ENCODE results near the gene CDH22.

The CDH22 gene

DNA sequence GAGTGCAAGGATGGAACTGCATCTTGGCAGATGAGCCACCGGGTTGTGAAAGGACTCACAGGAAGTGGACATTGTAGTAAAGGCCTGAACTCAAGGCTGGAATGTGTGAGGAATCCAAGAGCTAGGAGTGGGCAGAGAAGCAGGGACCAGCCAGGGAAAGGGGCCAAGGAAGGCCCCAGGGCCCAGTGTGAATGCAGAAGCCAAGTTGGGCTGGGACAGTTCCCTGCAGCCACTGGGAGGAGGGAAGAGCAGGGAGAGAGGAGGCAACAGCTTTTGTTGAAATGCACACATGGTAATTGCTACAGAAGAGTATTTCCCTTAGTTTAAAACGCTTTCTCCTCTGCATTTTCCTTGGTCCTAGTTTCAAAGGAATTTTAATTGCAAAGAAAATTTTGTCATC lies 34.6 kb downstream of the CDH22 start:
- TF ChIP-seq ZFX (IDR thresholded peaks at IDR 0.05), result no peak
- TF ChIP-seq, protein P1, sequence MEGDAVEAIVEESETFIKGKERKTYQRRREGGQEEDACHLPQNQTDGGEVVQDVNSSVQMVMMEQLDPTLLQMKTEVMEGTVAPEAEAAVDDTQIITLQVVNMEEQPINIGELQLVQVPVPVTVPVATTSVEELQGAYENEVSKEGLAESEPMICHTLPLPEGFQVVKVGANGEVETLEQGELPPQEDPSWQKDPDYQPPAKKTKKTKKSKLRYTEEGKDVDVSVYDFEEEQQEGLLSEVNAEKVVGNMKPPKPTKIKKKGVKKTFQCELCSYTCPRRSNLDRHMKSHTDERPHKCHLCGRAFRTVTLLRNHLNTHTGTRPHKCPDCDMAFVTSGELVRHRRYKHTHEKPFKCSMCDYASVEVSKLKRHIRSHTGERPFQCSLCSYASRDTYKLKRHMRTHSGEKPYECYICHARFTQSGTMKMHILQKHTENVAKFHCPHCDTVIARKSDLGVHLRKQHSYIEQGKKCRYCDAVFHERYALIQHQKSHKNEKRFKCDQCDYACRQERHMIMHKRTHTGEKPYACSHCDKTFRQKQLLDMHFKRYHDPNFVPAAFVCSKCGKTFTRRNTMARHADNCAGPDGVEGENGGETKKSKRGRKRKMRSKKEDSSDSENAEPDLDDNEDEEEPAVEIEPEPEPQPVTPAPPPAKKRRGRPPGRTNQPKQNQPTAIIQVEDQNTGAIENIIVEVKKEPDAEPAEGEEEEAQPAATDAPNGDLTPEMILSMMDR (conservative IDR thresholded peaks at IDR 0.05), result no peak
- no peak overlapping the region for H3K27ac ChIP-seq

DNA sequence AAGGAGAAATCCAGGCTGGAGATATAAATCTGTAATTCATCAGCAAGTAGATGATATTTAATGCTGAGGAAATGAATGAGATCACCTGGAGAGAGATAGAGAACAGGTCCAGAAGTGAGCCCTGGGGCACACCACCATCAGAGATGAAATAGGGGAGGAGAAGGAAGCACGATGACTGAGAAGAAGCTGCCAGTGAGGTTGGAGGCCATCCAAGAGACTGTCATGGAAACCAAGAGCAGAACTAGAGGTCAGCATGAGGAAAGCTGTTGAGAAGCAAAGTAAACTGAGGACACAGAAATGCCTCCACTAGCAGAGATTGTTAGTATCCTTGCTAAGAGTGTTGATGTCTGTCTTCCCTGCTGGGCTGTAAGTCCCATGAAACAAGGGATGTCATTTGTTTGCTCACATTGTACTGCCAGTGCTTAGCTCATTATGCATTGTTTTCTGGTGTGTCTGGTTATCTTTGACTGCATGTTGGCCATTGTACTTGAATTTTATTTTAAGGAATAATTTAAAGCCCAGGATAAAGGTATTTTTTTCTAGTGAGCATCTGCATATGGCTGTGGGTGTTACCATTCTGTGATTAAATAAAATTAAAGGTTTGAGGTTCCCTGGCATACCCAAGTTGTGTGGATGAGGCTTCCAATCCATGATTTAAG lies 35.8 kb downstream of the CDH22 start:
- TF ChIP-seq, protein P1 (conservative IDR thresholded peaks at IDR 0.05), result no peak
- TF ChIP-seq ZFX (IDR thresholded peaks at IDR 0.05), result no peak
- no peak overlapping the region for H3K27ac ChIP-seq

DNA sequence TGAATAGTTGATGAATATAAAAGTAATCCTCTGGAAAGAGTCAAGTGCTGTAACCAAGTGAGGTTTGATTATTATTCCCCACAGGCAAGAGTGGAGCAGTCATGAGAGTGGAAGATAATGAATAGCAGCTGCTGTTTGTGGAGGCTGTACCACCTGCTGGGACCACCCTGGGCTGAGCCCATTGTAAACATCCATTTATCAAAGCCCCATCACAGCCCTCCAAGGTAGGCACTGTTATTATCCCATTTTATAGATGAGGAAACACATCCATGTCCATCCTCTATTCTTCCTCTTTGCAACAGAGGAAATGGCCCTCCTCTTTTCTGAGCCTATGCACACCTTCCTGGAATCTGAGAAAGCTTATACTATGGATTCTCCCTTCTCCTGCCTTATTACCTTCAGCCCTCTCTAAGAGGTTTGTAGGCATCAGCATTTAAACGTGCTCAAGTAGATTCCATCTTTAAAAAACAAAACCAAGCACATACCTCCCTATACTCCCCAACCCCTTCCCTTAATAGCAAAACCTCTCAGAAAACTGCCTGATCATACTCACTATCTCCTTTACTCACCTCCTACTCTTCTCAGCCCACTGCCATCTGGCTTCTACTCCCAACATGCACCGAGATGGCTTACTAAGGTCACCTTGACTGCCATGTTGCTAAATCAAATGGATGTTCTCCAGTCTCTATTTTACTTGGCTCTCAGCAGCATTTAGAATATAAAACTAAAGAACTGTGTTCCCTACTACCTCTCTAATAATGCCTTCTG lies 37.1 kb downstream of the CDH22 start:
- H3K27ac ChIP-seq, result no peak overlapping the region
- TF ChIP-seq ZFX (IDR thresholded peaks at IDR 0.05), result no peak
- TF ChIP-seq, protein P1 (conservative IDR thresholded peaks at IDR 0.05), result no peak

DNA sequence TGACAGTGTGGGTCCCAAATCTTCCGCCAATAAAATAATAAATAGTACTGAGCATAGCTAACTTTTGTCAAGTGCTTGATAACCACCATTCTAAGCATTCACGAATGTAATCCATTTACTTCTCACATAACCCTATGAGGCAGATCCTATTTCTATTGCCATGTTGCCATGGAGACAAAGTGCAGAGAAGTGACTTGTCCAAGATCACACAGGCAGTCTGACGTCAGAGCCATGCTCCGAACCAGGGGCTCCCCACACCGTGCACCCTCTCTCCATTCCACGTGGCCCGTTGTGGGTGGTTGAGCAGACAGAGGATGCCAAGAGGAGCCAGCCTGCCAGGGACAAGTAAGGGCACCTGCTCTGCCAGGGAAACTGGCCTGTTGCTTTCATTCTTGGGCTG lies 38.9 kb downstream of the CDH22 start:
- no peak for TF ChIP-seq ZFX (IDR thresholded peaks at IDR 0.05)
- TF ChIP-seq, protein P1 (conservative IDR thresholded peaks at IDR 0.05), result no peak

DNA sequence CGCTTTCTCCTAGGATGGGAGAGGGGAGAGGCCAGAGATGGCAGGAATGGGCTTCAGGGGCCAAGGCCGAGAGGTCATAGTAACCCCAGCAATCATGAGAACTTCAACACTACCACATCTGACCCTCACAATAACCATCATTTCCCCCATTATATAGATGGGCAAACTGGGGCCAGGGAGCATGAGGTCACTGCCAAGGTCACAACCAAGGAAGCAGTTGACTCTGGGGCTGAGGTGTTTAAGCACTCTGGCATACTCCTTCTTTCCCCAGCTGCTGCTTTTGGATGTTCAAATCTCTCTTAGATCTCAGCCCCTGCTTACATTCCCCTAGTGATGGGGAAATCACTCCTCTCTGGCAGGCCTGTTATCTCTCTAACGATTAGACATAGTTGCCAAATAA lies 39.6 kb downstream of the CDH22 start:
- no peak overlapping the region for H3K27ac ChIP-seq
- TF ChIP-seq ZFX (IDR thresholded peaks at IDR 0.05), result no peak
- TF ChIP-seq, protein P1 (conservative IDR thresholded peaks at IDR 0.05), result no peak

More for the DNA sequence above, 38.9 kb downstream of the CDH22 start:
- no peak overlapping the region for H3K27ac ChIP-seq

DNA sequence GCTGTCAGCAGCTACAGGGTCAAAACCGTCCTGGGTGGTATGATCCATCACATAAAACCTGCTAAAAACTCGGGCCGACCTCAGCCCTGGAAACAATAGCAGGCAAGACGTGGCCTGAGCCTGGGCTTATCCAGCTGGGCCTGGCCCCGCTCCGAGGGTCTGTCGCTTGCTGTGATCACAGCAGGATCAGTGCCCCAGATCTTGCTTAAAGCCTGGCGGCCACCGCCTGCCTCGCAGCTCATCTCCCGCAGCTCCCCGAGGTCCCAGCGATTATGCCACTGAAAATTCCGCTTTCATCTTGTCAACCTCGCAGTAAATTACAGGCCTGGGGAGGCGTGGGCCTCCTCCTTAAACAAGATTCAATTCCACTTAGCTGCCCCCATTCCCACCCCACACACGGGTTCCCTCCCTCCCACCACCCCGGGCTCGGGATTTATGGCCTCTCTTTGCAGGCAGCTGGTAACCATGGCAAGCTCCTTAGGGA lies 40.1 kb downstream of the CDH22 start:
- TF ChIP-seq, protein P1 (conservative IDR thresholded peaks at IDR 0.05), result no peak
- TF ChIP-seq ZFX (IDR thresholded peaks at IDR 0.05), result no peak
- no peak overlapping the region for H3K27ac ChIP-seq

Measured in C4-2B (cell line).